Gastrocnemius medialis (tissue), 4 donors: ENCODE results near the gene MMD2. TPM values are rescaled to one million over a fixed set of nuclear protein-coding genes. Genes with fewer than 3 reads are reported as not detected.

ENCODE experiments used
- total RNA-seq, 4 donors: library from RNA; depleted of rRNA; stranded (reverse); fragments of >200 nt; gene quantifications; one replicate each; pipeline versions ENCODE4 v1.1.0 to v1.2.3, GENCODE V29; 2016

Gene MMD2
- total RNA-seq, 4 donors from 2014 or later: not detected

Other genes with a start within 250 kb of the MMD2 start
- 10 to 100 TPM; 10.2 to 18.1 (median 14.6) TPM for gene AP5Z1, start 183.6 kb downstream of the MMD2 start, total RNA-seq
- under 1 TPM in 1 of 4 donors, not detected in 3; 0.10 TPM for gene PAPOLB, start 97.2 kb downstream of the MMD2 start, total RNA-seq
- gene RADIL, start 75.5 kb downstream of the MMD2 start, total RNA-seq: 10 to 100 TPM in 1 of 4 donors, 1 to 10 TPM in 3; 2.1 to 12.1 (median 5.0) TPM
- gene RBAK, start 86.7 kb upstream of the MMD2 start, total RNA-seq: 1 to 10 TPM; 3.4 to 6.0 (median 4.2) TPM
- gene WIPI2, start 231.0 kb upstream of the MMD2 start, total RNA-seq: 10 to 100 TPM; 37.7 to 69.2 (median 41.3) TPM